ENCODE measurements around the gene CCDC50.

- no peak for TF ChIP-seq ZNF565 (CRISPR knock-in tag; conservative IDR thresholded peaks at IDR 0.05; ENCODE audit: low read depth)
- TF ChIP-seq SNAI2 (CRISPR knock-in tag; IDR thresholded peaks at IDR 0.05), result no peak
- no peak for TF ChIP-seq CSRNP3 (CRISPR knock-in tag; IDR thresholded peaks at IDR 0.05)
- TF ChIP-seq ZFP3 (CRISPR knock-in tag; IDR thresholded peaks at IDR 0.05), result no peak
- TF ChIP-seq GLIS3 (CRISPR knock-in tag; IDR thresholded peaks at IDR 0.05), result no peak
- TF ChIP-seq OSR1 (CRISPR knock-in tag; IDR thresholded peaks at IDR 0.05), result no peak
- no peak for TF ChIP-seq RARB (CRISPR knock-in tag; IDR thresholded peaks at IDR 0.05)
- TF ChIP-seq ISL1 (CRISPR knock-in tag; IDR thresholded peaks at IDR 0.05), result no peak
- TF ChIP-seq TCF4 (CRISPR knock-in tag; IDR thresholded peaks at IDR 0.05; ENCODE audit: borderline replicate concordance), result no peak
- TF ChIP-seq ESRRG (CRISPR knock-in tag; IDR thresholded peaks at IDR 0.05), result no peak
- no peak for TF ChIP-seq ZNF70 (CRISPR knock-in tag; IDR thresholded peaks at IDR 0.05)
- no peak for TF ChIP-seq TSHZ2 (CRISPR knock-in tag; IDR thresholded peaks at IDR 0.05)
- TF ChIP-seq ZNF8 (CRISPR knock-in tag; IDR thresholded peaks at IDR 0.05), result no peak
Observed at GRCh38 chr3:191366675-191367074, 37.5 kb downstream of the CCDC50 start.

Data from SK-N-SH treated with all-trans-retinoic acid at 6 μM for 48 hours (cell line).